SK-N-SH (cell line): ENCODE measurements around the gene TELO2. TPM values are rescaled to one million over a fixed set of nuclear protein-coding genes. Genes with fewer than 3 reads are reported as not detected.

Experiments
- CTCF ChIA-PET: fragments of 300-600, 350-600 bp; formaldehyde crosslinking; extraction: SDS; loops from one replicate; lab custom pipeline; 2021; lab: Yijun Ruan, JAX
- POLR2A ChIA-PET: fragments of 350-600 bp; sonication (Branson Sonifier 250); formaldehyde crosslinking; extraction: SDS; loops from one replicate; lab custom pipeline; 2020; ENCODE audit warnings: antibody characterized with exemption, inconsistent platforms; lab: Yijun Ruan, JAX
- DNase-seq: peaks from one replicate; pipeline ENCODE4 v3.0.0; 2012
- H2AFZ ChIP-seq: fragments of 200-600 bp; sonication (generic); 2 replicates; pipeline ENCODE4 v1.8.1; 2016; ENCODE audit warnings: antibody characterized with exemption, mild to moderate bottlenecking, low read depth
- H3F3A ChIP-seq: fragments of 200-600 bp; sonication (generic); replicated peaks from 2 replicates; pipeline ENCODE3; 2016; ENCODE audit warnings: antibody characterized with exemption, mild to moderate bottlenecking; ENCODE audit not compliant: insufficient read depth
- H3K27ac ChIP-seq, 2 experiments: fragments of 200-500 bp in 1 of 2; fragments of 200-600 bp in 1 of 2; sonication (Bioruptor generic) in 1 of 2; sonication (generic), shearing (Covaris generic) in 1 of 2; 2 replicates each; pipeline versions ENCODE4 v1.5.1 to v1.6.1; 2014 to 2016; ENCODE audit warnings: low read depth in 2 of 2, inconsistent platforms in 1 of 2, low read length in 1 of 2, mild to moderate bottlenecking in 1 of 2, mixed read lengths in 1 of 2
- H3K27me3 ChIP-seq: fragments of 200-600 bp; sonication (generic), shearing (Covaris generic); 2 replicates; pipeline ENCODE4 v1.6.1; 2016; ENCODE audit warnings: mixed run types; ENCODE audit not compliant: insufficient read depth
- H3K36me3 ChIP-seq, 2 experiments: fragments of 200-500 bp in 1 of 2; fragments of 200-600 bp in 1 of 2; sonication (Bioruptor generic) in 1 of 2; sonication (generic) in 1 of 2; replicated peaks in 1 of 2; 2 replicates each; pipeline versions ENCODE3 to v1.5.1; 2014 to 2016; ENCODE audit warnings: low read length in 1 of 2, mild to moderate bottlenecking in 1 of 2; ENCODE audit not compliant: insufficient read depth in 2 of 2, control insufficient read depth in 1 of 2
- H3K4me1 ChIP-seq, 2 experiments: fragments of 200-500 bp in 1 of 2; fragments of 200-600 bp in 1 of 2; sonication (Bioruptor generic) in 1 of 2; sonication (generic), shearing (Covaris generic) in 1 of 2; 2 replicates each; pipeline versions ENCODE4 v1.5.1 to v1.6.1; 2014 to 2016; ENCODE audit warnings: low read depth in 1 of 2, low read length in 1 of 2, mixed run types in 1 of 2; ENCODE audit not compliant: insufficient read depth in 2 of 2, control insufficient read depth in 1 of 2
- H3K4me2 ChIP-seq: fragments of 200-600 bp; sonication (generic), shearing (Covaris generic); 2 replicates; pipeline ENCODE4 v1.6.1; 2017; ENCODE audit warnings: mixed run types
- H3K4me3 ChIP-seq, 2 experiments: fragments of 200-500 bp in 1 of 2; fragments of 200-600 bp in 1 of 2; sonication (Bioruptor generic) in 1 of 2; sonication (generic), shearing (Covaris generic) in 1 of 2; 2 replicates each; pipeline versions ENCODE4 v1.5.1 to v1.8.1; 2014 to 2016; ENCODE audit warnings: low read depth in 2 of 2, inconsistent platforms in 1 of 2, low read length in 1 of 2, mild to moderate bottlenecking in 1 of 2, mixed read lengths in 1 of 2, moderate library complexity in 1 of 2
- H3K79me2 ChIP-seq: fragments of 200-600 bp; sonication (generic); 2 replicates; pipeline ENCODE4 v1.8.1; 2017; ENCODE audit warnings: mild to moderate bottlenecking; ENCODE audit not compliant: insufficient read depth
- H3K9ac ChIP-seq: fragments of 200-600 bp; sonication (generic); 2 replicates; pipeline ENCODE4 v1.6.1; 2017; ENCODE audit warnings: mixed run types
- H3K9me2 ChIP-seq: fragments of 200-600 bp; sonication (generic); 2 replicates; pipeline ENCODE4 v1.6.1; 2017; ENCODE audit warnings: mixed run types
- H3K9me3 ChIP-seq: fragments of 200-600 bp; sonication (generic); 2 replicates; pipeline ENCODE4 v1.6.1; 2017; ENCODE audit warnings: mixed run types, mild to moderate bottlenecking, moderate library complexity
- H4K20me1 ChIP-seq: fragments of 200-600 bp; sonication (generic); 2 replicates; pipeline ENCODE4 v1.6.1; 2017; ENCODE audit warnings: mild to moderate bottlenecking, mixed run types; ENCODE audit not compliant: insufficient read depth
- ELF1 ChIP-seq: IDR thresholded peaks from 2 replicates; pipeline ENCODE4 v1.4.0; 2012
- EP300 ChIP-seq, 2 experiments: IDR thresholded peaks; 2 replicates each; pipeline versions ENCODE4 v1.4.0 to v1.6.1; 2012; ENCODE audit warnings: borderline replicate concordance in 1 of 2, low read depth in 1 of 2, low read length in 1 of 2
- EZH2phosphoT487 ChIP-seq: fragments of 200-600 bp; sonication (generic); IDR thresholded peaks from 2 replicates; pipeline ENCODE4 v1.6.1; 2017; ENCODE audit warnings: low read depth, mixed run types, mild to moderate bottlenecking, antibody characterized with exemption, moderate library complexity, borderline replicate concordance
- FOXM1 ChIP-seq: IDR thresholded peaks from 2 replicates; pipeline ENCODE4 v1.4.0; 2012; ENCODE audit warnings: low read depth, mild to moderate bottlenecking
- MEF2A ChIP-seq: IDR thresholded peaks from 2 replicates; pipeline ENCODE4 v1.4.0; 2012; ENCODE audit warnings: low read depth, borderline replicate concordance
- NFIC ChIP-seq: IDR thresholded peaks from 2 replicates; pipeline ENCODE4 v1.4.0; 2012; ENCODE audit warnings: borderline replicate concordance
- NRF1 ChIP-seq: IDR thresholded peaks from 2 replicates; pipeline ENCODE4 v1.6.1; 2012; ENCODE audit warnings: low read depth, mild to moderate bottlenecking, low read length
- RAD21 ChIP-seq: IDR thresholded peaks from 2 replicates; pipeline ENCODE4 v1.6.1; 2012; ENCODE audit warnings: mild to moderate bottlenecking, low read length
- RXRA ChIP-seq: IDR thresholded peaks from 2 replicates; pipeline ENCODE4 v1.4.0; 2012; ENCODE audit warnings: low read depth, mild to moderate bottlenecking, borderline replicate concordance
- USF2 ChIP-seq: fragments of 150-350 bp; IDR thresholded peaks from 2 replicates; pipeline ENCODE4 v1.6.1; 2017; ENCODE audit warnings: antibody characterized with exemption, low read length, low read depth, borderline replicate concordance
- YY1 ChIP-seq: IDR thresholded peaks from 2 replicates; pipeline ENCODE4 v1.4.0; 2012; ENCODE audit warnings: low read depth, mild to moderate bottlenecking
- ZBTB33 ChIP-seq: IDR thresholded peaks from 2 replicates; pipeline ENCODE4 v1.4.0; 2012; ENCODE audit warnings: low read depth, borderline replicate concordance
- WGBS: methylation state at CpG from one replicate; pipeline ENCODE4 v1.1.6; 2017; ENCODE audit warnings: low lambda C conversion rate; 5-methylcytosine and 5-hydroxymethylcytosine counted together
- polyA plus RNA-seq, 3 experiments: library from polyadenylated mRNA; depleted of rRNA; stranded (reverse); fragments of >200 nt; gene quantifications; 2 replicates each; pipeline ENCODE4 v1.2.3, GENCODE V29; 2012
- TF ChIP-seq, protein P1 (sequence below): fragments of 200-600 bp; sonication (generic); IDR thresholded peaks from 2 replicates; pipeline ENCODE4 v1.6.1; 2017; ENCODE audit warnings: antibody characterized with exemption, mild to moderate bottlenecking, moderate library complexity
- TF ChIP-seq, protein P2 (sequence below): fragments of 150-350 bp; IDR thresholded peaks from 2 replicates; pipeline ENCODE4 v1.6.1; 2016; ENCODE audit warnings: mild to moderate bottlenecking, low read depth, low read length

TELO2 gene
- polyA plus RNA-seq, 1 of the 3 experiments (the other 2 are of a cell fraction), result 24.2 TPM

DNA sequence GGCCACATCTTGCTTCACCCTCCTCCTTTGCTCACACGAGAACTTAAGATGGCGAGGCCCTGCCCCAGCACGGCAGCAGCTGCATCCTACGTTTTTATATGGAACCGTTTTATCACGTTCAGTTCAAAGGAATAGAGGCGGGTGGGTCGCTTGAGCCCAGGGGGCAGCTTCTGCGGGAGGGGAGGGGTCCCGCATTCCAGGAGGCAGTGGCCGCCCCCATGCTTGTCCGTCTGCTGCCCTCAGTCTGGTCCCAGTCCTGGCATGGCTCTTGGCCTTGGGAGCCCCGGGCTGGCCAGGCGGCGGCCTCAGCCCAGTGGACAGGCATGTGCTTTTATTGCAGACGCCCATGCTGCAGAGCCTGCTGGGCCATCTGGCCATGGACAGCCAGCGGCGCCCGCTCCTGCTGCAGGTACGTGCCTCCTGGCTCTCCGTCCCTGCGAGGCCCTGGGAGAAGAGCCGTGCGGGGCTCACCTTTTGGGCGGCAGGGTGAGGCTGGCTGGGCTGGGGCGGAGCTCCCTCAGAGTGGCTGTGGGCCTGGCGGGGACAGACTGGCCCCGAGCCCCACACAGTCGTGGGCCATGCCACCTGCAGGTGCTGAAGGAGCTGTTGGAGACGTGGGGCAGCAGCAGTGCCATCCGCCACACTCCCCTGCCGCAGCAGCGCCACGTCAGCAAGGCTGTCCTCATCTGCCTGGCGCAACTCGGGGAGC lies 6.8 kb downstream of the TELO2 start:
- Histone ChIP-seq H3K4me2 (no peak overlapping the region), H3K27ac (no peak overlapping the region), H2AFZ (no peak overlapping the region), H3K4me1 (no peaks in the 10 kb centered on the region; a peak in 1 of 4 replicates), H3K27me3 (no peaks in the 10 kb centered on the region), H3K9ac (no peak overlapping the region), H3K4me3 (no peak overlapping the region), H3K79me2 (peaks cover under 1% of the 10 kb centered on the region; the same call in 1 of the 2 replicates), H4K20me1 (no peaks in the 10 kb centered on the region), H3F3A (no peaks in the 10 kb centered on the region), H3K9me2 (no peaks in the 10 kb centered on the region), H3K9me3 (no peaks in the 10 kb centered on the region), H3K36me3 (peaks cover 0 to 63% of the 10 kb centered on the region in 2 experiments)
- POLR2A ChIA-PET, result no interaction called here
- TF ChIP-seq FOXM1 (no peak), ZBTB33 (no peak), NRF1 (no peak), MEF2A (no peak), ELF1 (no peak), EZH2phosphoT487 (no peak), RXRA (no peak), YY1 (no peak), RAD21 (no peak)
- TF ChIP-seq, protein P1, sequence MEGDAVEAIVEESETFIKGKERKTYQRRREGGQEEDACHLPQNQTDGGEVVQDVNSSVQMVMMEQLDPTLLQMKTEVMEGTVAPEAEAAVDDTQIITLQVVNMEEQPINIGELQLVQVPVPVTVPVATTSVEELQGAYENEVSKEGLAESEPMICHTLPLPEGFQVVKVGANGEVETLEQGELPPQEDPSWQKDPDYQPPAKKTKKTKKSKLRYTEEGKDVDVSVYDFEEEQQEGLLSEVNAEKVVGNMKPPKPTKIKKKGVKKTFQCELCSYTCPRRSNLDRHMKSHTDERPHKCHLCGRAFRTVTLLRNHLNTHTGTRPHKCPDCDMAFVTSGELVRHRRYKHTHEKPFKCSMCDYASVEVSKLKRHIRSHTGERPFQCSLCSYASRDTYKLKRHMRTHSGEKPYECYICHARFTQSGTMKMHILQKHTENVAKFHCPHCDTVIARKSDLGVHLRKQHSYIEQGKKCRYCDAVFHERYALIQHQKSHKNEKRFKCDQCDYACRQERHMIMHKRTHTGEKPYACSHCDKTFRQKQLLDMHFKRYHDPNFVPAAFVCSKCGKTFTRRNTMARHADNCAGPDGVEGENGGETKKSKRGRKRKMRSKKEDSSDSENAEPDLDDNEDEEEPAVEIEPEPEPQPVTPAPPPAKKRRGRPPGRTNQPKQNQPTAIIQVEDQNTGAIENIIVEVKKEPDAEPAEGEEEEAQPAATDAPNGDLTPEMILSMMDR, result no peak
- 93% methylated on average over 12 of the region's 36 CpGs for WGBS
- DNase-seq, result no peak
- CTCF ChIA-PET, result no interaction called here

- CTCF ChIA-PET, result interaction anchor here (0.6 kb wide), 1 partner anchor 42 kb away, joined by 3 read pairs; no protein-coding TSS in a partner anchor
- DNase-seq, result no peak
These were observed 7.4 kb downstream of the TELO2 start for GRCh38 chr16:1500465-1501150.

More at GRCh38 chr16:1500465-1501150, 7.4 kb downstream of the TELO2 start:
- Histone ChIP-seq H3K9ac (no peak overlapping the region), H3F3A (no peaks in the 10 kb centered on the region), H3K27me3 (no peaks in the 10 kb centered on the region), H3K9me2 (no peaks in the 10 kb centered on the region), H3K4me3 (no peak overlapping the region), H3K4me1 (no peaks in the 10 kb centered on the region), H2AFZ (no peak overlapping the region), H3K79me2 (no peaks in the 10 kb centered on the region), H3K9me3 (no peaks in the 10 kb centered on the region), H4K20me1 (no peaks in the 10 kb centered on the region), H3K36me3 (peaks cover 0 to 56% of the 10 kb centered on the region in 2 experiments), H3K4me2 (no peak overlapping the region), H3K27ac (no peak overlapping the region)
- TF ChIP-seq EP300 (IDR thresholded peaks at IDR 0.05; ENCODE audit: borderline replicate concordance in 1 of 2, low read depth in 1 of 2, low read length in 1 of 2) (no peak), RXRA (no peak), USF2 (no peak), EZH2phosphoT487 (no peak), NFIC (no peak)
- TF ChIP-seq, protein P2, sequence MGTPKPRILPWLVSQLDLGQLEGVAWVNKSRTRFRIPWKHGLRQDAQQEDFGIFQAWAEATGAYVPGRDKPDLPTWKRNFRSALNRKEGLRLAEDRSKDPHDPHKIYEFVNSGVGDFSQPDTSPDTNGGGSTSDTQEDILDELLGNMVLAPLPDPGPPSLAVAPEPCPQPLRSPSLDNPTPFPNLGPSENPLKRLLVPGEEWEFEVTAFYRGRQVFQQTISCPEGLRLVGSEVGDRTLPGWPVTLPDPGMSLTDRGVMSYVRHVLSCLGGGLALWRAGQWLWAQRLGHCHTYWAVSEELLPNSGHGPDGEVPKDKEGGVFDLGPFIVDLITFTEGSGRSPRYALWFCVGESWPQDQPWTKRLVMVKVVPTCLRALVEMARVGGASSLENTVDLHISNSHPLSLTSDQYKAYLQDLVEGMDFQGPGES, result no peak
- TF ChIP-seq, protein P1, result no peak
- POLR2A ChIA-PET, result no interaction called here
- WGBS, result 100% methylated on average over 3 of the region's 44 CpGs
